ENCODE measurements around the gene DEGS1. TPM values are rescaled to one million over a fixed set of nuclear protein-coding genes. Genes with fewer than 3 reads are reported as not detected.

The DEGS1 gene
- total RNA-seq, 1 donor from 2014 or later: 60.0 TPM

Other genes starting within 250 kb of the DEGS1 start
- 29.4 TPM for gene FBXO28, start 69.1 kb upstream of the DEGS1 start, total RNA-seq (ENCODE audit: unreplicated experiment)
- 36.9 TPM for gene NVL, start 146.9 kb downstream of the DEGS1 start, total RNA-seq (ENCODE audit: unreplicated experiment)
- gene CNIH4, start 173.6 kb downstream of the DEGS1 start, total RNA-seq (ENCODE audit: unreplicated experiment): 85.5 TPM